Measurements from ENCODE around the gene TET1. TPM values are rescaled to one million over a fixed set of nuclear protein-coding genes. Genes with fewer than 3 reads are reported as not detected.
"Not testable (repeated sequence)": the region's sequence is repeated elsewhere in the genome, so short reads cannot be mapped to it uniquely, and the experiment has no call there.

The TET1 gene
- polyA plus RNA-seq, 2 of the 4 experiments (the other 2 are of a cell fraction): 0.45 to 1.8 TPM

GRCh38 chr10:68578974-68579373, 18.8 kb downstream of the TET1 start:
- Histone ChIP-seq H3K4me1 (no peaks in the 10 kb centered on the region), H3K27ac (no peak overlapping the region), H3K9me3 (no peaks in the 10 kb centered on the region), H3K4me2 (no peak overlapping the region), H3K4me3 (no peak overlapping the region)
- TF ChIP-seq ELK1 (IDR thresholded peaks at IDR 0.05; ENCODE audit: low read depth, low read length) (no peak), FOSB (CRISPR knock-in tag; IDR thresholded peaks at IDR 0.05) (no peak), SMC3 (IDR thresholded peaks at IDR 0.05) (no peak), FOXS1 (CRISPR knock-in tag; IDR thresholded peaks at IDR 0.05) (no peak), NPAS2 (CRISPR knock-in tag; IDR thresholded peaks at IDR 0.05; ENCODE audit: borderline replicate concordance) (no peak), BHLHE40 (IDR thresholded peaks at IDR 0.05; ENCODE audit: low read depth, low read length) (no peak), EHMT2 (IDR thresholded peaks at IDR 0.05; ENCODE audit: low read depth) (no peak), RCOR1 (IDR thresholded peaks at IDR 0.05; ENCODE audit: low read depth, low read length) (no peak), E2F6 (IDR thresholded peaks at IDR 0.05; ENCODE audit: borderline replicate concordance, low read depth) (no peak), EP300 (IDR thresholded peaks at IDR 0.05) (no peak), BCL3 (IDR thresholded peaks at IDR 0.05) (no peak), CEBPB (IDR thresholded peaks at IDR 0.05) (no peak), HOXA7 (CRISPR knock-in tag; IDR thresholded peaks at IDR 0.05) (no peak), HEYL (CRISPR knock-in tag; IDR thresholded peaks at IDR 0.05) (no peak), PBX3 (IDR thresholded peaks at IDR 0.05) (no peak), HOXB13 (CRISPR knock-in tag; IDR thresholded peaks at IDR 0.05; ENCODE audit: low read depth) (no peak), MAX (IDR thresholded peaks at IDR 0.05) (no peak), ESRRA (IDR thresholded peaks at IDR 0.05; ENCODE audit: borderline replicate concordance, low read length) (no peak)
- FAIRE-seq (no peak), DNase-seq (ENCODE audit: low read depth in 1 of 2, low spot score in 1 of 2) (no peak), ATAC-seq (no peak)
- CTCF ChIA-PET: no interaction called here
- WGBS (ENCODE audit: missing lambda C conversion rate): 89% methylated on average over 2 of the region's 2 CpGs
- POLR2A ChIA-PET: no interaction called here

GRCh38 chr10:68584187-68584586, 24.1 kb downstream of the TET1 start:
- H3K4me2 ChIP-seq; ATAC-seq; H3K27ac ChIP-seq; H3K4me3 ChIP-seq; H3K4me1 ChIP-seq; FAIRE-seq; POLR2A ChIA-PET; DNase-seq (ENCODE audit: low read depth in 1 of 2, low spot score in 1 of 2); H3K9me3 ChIP-seq: not testable (repeated sequence)
- WGBS (ENCODE audit: missing lambda C conversion rate): 85% methylated on average over 6 of the region's 6 CpGs
- CTCF ChIA-PET: interaction anchor here (1.4 kb wide), 1 partner anchor 33 kb away, joined by 4 read pairs; no protein-coding TSS in a partner anchor

- H3K4me1 ChIP-seq: no peaks in the 10 kb centered on the region
- no peak overlapping the region for H3K27ac ChIP-seq
- no peaks in the 10 kb centered on the region for H3K9me3 ChIP-seq
- FAIRE-seq: peak; percentile 36
- no peak overlapping the region for H3K4me3 ChIP-seq
- POLR2A ChIA-PET: no interaction called here
- ATAC-seq: no peak
- no peak for DNase-seq (ENCODE audit: low read depth in 1 of 2, low spot score in 1 of 2)
- WGBS (ENCODE audit: missing lambda C conversion rate): 93% methylated on average over 5 of the region's 5 CpGs
- no peak overlapping the region for H3K4me2 ChIP-seq
- CTCF ChIA-PET: no interaction called here
- TF ChIP-seq CEBPB (IDR thresholded peaks at IDR 0.05) (no peak), CBX2 (IDR thresholded peaks at IDR 0.05; ENCODE audit: borderline replicate concordance, low read depth) (no peak), JUNB (IDR thresholded peaks at IDR 0.05) (no peak), RAD21 (conservative IDR thresholded peaks at IDR 0.05 in 1 of 2, IDR thresholded peaks at IDR 0.05 in 1 of 2) (no peak), REST (IDR thresholded peaks at IDR 0.05) (no peak), HOXB13 (CRISPR knock-in tag; IDR thresholded peaks at IDR 0.05; ENCODE audit: low read depth) (no peak), ZSCAN20 (CRISPR knock-in tag; IDR thresholded peaks at IDR 0.05) (no peak), HES2 (IDR thresholded peaks at IDR 0.05) (no peak), USF2 (IDR thresholded peaks at IDR 0.05) (no peak)
Measured at GRCh38 chr10:68586606-68587305, 26.6 kb downstream of the TET1 start.

All from A549 (cell line).